SK-N-SH treated with all-trans-retinoic acid at 6 μM for 48 hours (cell line): ENCODE measurements around the gene BICDL1.

Experiments
- ATAC-seq: fragments of 200-7000 bp; cut with Tn5 transposase; 3 replicates; pipeline ENCODE4 v1.9.1; 2020; ENCODE audit warnings: mild to moderate bottlenecking, moderate library complexity
- ARNTL ChIP-seq: fragments of 450-650 bp; formaldehyde crosslinking; IDR thresholded peaks from 2 replicates; pipeline ENCODE4 v1.5.0; 2020; ENCODE audit warnings: low read depth, mild to moderate bottlenecking, moderate library complexity, borderline replicate concordance
- BACH2 ChIP-seq: fragments of 250-450 bp; sonication (Bioruptor Pico); IDR thresholded peaks from 2 replicates; pipeline ENCODE4 v1.9.0; 2021; ENCODE audit warnings: mild to moderate bottlenecking, borderline replicate concordance
- CREB5 ChIP-seq: fragments of 250-450 bp; sonication (Bioruptor Pico); IDR thresholded peaks from 2 replicates; pipeline ENCODE4 v1.5.1; 2020; ENCODE audit warnings: low read depth, mild to moderate bottlenecking, moderate library complexity
- CSDC2 ChIP-seq: fragments of 250-450 bp; sonication (Bioruptor Pico); IDR thresholded peaks from 2 replicates; pipeline ENCODE4 v1.5.0; 2020; ENCODE audit warnings: mild to moderate bottlenecking, moderate library complexity
- CSRNP3 ChIP-seq: fragments of 250-450 bp; sonication (Bioruptor Pico); IDR thresholded peaks from 2 replicates; pipeline ENCODE4 v1.5.1; 2021; ENCODE audit warnings: mild to moderate bottlenecking, moderate library complexity
- ESRRG ChIP-seq: fragments of 250-450 bp; sonication (Bioruptor Pico); IDR thresholded peaks from 2 replicates; pipeline ENCODE4 v1.6.1; 2021; ENCODE audit warnings: mild to moderate bottlenecking
- GLIS3 ChIP-seq: fragments of 250-450 bp; sonication (Bioruptor Pico); IDR thresholded peaks from 2 replicates; pipeline ENCODE4 v1.5.0; 2020; ENCODE audit warnings: mild to moderate bottlenecking, moderate library complexity
- ISL1 ChIP-seq: fragments of 250-450 bp; sonication (Bioruptor Pico); IDR thresholded peaks from 2 replicates; pipeline ENCODE4 v2.1.2; 2022; ENCODE audit warnings: mild to moderate bottlenecking, moderate library complexity
- OSR1 ChIP-seq: fragments of 250-450 bp; sonication (Bioruptor Pico); IDR thresholded peaks from 2 replicates; pipeline ENCODE4 v1.8.0; 2022; ENCODE audit warnings: moderate library complexity, mild to moderate bottlenecking, inconsistent platforms
- PATZ1 ChIP-seq: fragments of 250-450 bp; sonication (Bioruptor Pico); IDR thresholded peaks from 2 replicates; pipeline ENCODE4 v1.8.0; 2020; ENCODE audit warnings: mild to moderate bottlenecking, moderate library complexity, borderline replicate concordance
- POU6F1 ChIP-seq: fragments of 250-450 bp; sonication (Bioruptor Pico); IDR thresholded peaks from 2 replicates; pipeline ENCODE4 v1.8.0; 2021; ENCODE audit warnings: low read depth, mild to moderate bottlenecking, moderate library complexity, borderline replicate concordance
- PPARA ChIP-seq: fragments of 250-450 bp; sonication (Bioruptor Pico); IDR thresholded peaks from 2 replicates; pipeline ENCODE4 v1.5.0; 2020; ENCODE audit warnings: mild to moderate bottlenecking, borderline replicate concordance
- RARB ChIP-seq: fragments of 250-450 bp; sonication (Bioruptor Pico); IDR thresholded peaks from 2 replicates; pipeline ENCODE4 v1.8.0; 2021; ENCODE audit warnings: mild to moderate bottlenecking, moderate library complexity
- SNAI2 ChIP-seq: fragments of 250-450 bp; sonication (Bioruptor Pico); IDR thresholded peaks from 2 replicates; pipeline ENCODE4 v1.5.0; 2020; ENCODE audit warnings: mild to moderate bottlenecking, moderate library complexity
- TCF4 ChIP-seq: fragments of 250-450 bp; sonication (Bioruptor Pico); IDR thresholded peaks from 2 replicates; pipeline ENCODE4 v1.8.0; 2021; ENCODE audit warnings: mild to moderate bottlenecking, moderate library complexity, borderline replicate concordance
- TOX ChIP-seq: fragments of 250-450 bp; sonication (Bioruptor Pico); IDR thresholded peaks from 2 replicates; pipeline ENCODE4 v1.8.0; 2021; ENCODE audit warnings: mild to moderate bottlenecking, moderate library complexity, borderline replicate concordance
- TSHZ2 ChIP-seq: fragments of 250-450 bp; sonication (Bioruptor Pico); IDR thresholded peaks from 2 replicates; pipeline ENCODE4 v1.5.0; 2020; ENCODE audit warnings: mild to moderate bottlenecking, moderate library complexity
- ZFP3 ChIP-seq: fragments of 250-450 bp; sonication (Bioruptor Pico); IDR thresholded peaks from 2 replicates; pipeline ENCODE4 v1.5.0; 2020; ENCODE audit warnings: mild to moderate bottlenecking, moderate library complexity
- ZFP30 ChIP-seq: fragments of 450-650 bp; formaldehyde crosslinking; IDR thresholded peaks from 2 replicates; pipeline ENCODE4 v1.5.0; 2022; ENCODE audit warnings: mild to moderate bottlenecking, moderate library complexity
- ZNF565 ChIP-seq: fragments of 450-650 bp; formaldehyde crosslinking; conservative IDR thresholded peaks from 2 replicates; pipeline ENCODE4 v1.5.0; 2020; ENCODE audit warnings: low read depth, mild to moderate bottlenecking, moderate library complexity
- ZNF70 ChIP-seq: fragments of 450-650 bp; formaldehyde crosslinking; IDR thresholded peaks from 2 replicates; pipeline ENCODE4 v1.5.0; 2020; ENCODE audit warnings: mild to moderate bottlenecking, moderate library complexity
- ZNF8 ChIP-seq: fragments of 450-650 bp; formaldehyde crosslinking; IDR thresholded peaks from 2 replicates; pipeline ENCODE4 v1.5.0; 2020; ENCODE audit warnings: mild to moderate bottlenecking, moderate library complexity

Gene BICDL1

GRCh38 chr12:120065472-120065871 lies 76.4 kb downstream of the BICDL1 start:
- no peak for TF ChIP-seq RARB (CRISPR knock-in tag)
- no peak for TF ChIP-seq POU6F1 (CRISPR knock-in tag)
- no peak for TF ChIP-seq ZNF565 (CRISPR knock-in tag)
- no peak for TF ChIP-seq BACH2 (CRISPR knock-in tag)
- TF ChIP-seq CREB5 (CRISPR knock-in tag) = no peak
- TF ChIP-seq SNAI2 = no peak
- TF ChIP-seq CSRNP3 (CRISPR knock-in tag) = no peak
- no peak for TF ChIP-seq ARNTL (CRISPR knock-in tag)
- TF ChIP-seq TCF4 (CRISPR knock-in tag) = no peak
- TF ChIP-seq GLIS3 (CRISPR knock-in tag) = no peak
- TF ChIP-seq PATZ1 (CRISPR knock-in tag) = no peak
- TF ChIP-seq ZNF8 = no peak
- TF ChIP-seq ISL1 (CRISPR knock-in tag) = no peak
- TF ChIP-seq OSR1 = no peak
- no peak for TF ChIP-seq ESRRG (CRISPR knock-in tag)
- TF ChIP-seq ZFP3 (CRISPR knock-in tag) = no peak
- TF ChIP-seq, all 23 proteins: peak for 0
- no peak for ATAC-seq

GRCh38 chr12:120066341-120066740 lies 77.3 kb downstream of the BICDL1 start:
- TF ChIP-seq ZFP3 (CRISPR knock-in tag) (no peak), CSRNP3 (CRISPR knock-in tag) (no peak), PPARA (no peak), ESRRG (CRISPR knock-in tag) (no peak), ARNTL (CRISPR knock-in tag) (no peak), GLIS3 (CRISPR knock-in tag) (no peak), OSR1 (no peak), TSHZ2 (CRISPR knock-in tag) (no peak), BACH2 (CRISPR knock-in tag) (no peak), TCF4 (CRISPR knock-in tag) (no peak), CSDC2 (CRISPR knock-in tag) (no peak), CREB5 (CRISPR knock-in tag) (no peak), ZNF70 (CRISPR knock-in tag) (no peak), SNAI2 (no peak), POU6F1 (CRISPR knock-in tag) (no peak), ZFP30 (no peak), ZNF8 (no peak), TOX (CRISPR knock-in tag) (no peak)
- ATAC-seq = no peak
